ENCODE data around the gene CRISPLD2.
A peak's percentile ranks its signal among the peaks of the same experiment; 100 is the strongest.

The CRISPLD2 gene, protein sequence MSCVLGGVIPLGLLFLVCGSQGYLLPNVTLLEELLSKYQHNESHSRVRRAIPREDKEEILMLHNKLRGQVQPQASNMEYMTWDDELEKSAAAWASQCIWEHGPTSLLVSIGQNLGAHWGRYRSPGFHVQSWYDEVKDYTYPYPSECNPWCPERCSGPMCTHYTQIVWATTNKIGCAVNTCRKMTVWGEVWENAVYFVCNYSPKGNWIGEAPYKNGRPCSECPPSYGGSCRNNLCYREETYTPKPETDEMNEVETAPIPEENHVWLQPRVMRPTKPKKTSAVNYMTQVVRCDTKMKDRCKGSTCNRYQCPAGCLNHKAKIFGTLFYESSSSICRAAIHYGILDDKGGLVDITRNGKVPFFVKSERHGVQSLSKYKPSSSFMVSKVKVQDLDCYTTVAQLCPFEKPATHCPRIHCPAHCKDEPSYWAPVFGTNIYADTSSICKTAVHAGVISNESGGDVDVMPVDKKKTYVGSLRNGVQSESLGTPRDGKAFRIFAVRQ

GRCh38 chr16:84819644-84820304, at the start of gene CRISPLD2:
Gene CRISPLD2 (plus strand): TSS chr16:84819985. CDS start chr16:84838496, 18,511 bp downstream.
- peak in 1 of 2 experiments; percentile 65 for DNase-seq (ENCODE audit: low read depth in 2 of 2)

- DNase-seq (ENCODE audit: low read depth in 2 of 2) = no peak
Observed at GRCh38 chr16:84773312-84773711, 46.5 kb upstream of the CRISPLD2 start.

DNA sequence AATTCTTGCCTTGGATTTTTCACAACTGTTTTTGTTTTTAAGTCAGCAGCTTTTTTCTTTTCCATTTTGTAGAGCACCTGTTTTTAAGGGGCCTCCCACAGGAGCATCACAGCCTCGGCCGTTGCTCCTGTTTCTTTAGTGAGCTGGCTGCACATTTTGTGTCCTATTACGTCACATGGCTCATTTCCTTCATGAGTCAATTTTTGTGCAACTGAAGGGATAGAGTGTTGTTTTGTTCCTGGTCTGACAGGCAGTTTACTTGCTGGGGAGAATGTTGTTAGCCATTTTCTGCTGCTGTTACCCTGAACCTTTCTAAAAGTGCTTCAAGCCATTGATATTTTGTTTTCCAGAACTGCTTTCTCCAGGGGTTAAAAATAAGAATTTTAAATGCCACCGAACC, 45.0 kb upstream of the CRISPLD2 start:
- no peak for DNase-seq (ENCODE audit: low read depth in 2 of 2)

- DNase-seq (ENCODE audit: low read depth in 2 of 2) = no peak
Observed at GRCh38 chr16:84775262-84775810, 44.4 kb upstream of the CRISPLD2 start.

DNA sequence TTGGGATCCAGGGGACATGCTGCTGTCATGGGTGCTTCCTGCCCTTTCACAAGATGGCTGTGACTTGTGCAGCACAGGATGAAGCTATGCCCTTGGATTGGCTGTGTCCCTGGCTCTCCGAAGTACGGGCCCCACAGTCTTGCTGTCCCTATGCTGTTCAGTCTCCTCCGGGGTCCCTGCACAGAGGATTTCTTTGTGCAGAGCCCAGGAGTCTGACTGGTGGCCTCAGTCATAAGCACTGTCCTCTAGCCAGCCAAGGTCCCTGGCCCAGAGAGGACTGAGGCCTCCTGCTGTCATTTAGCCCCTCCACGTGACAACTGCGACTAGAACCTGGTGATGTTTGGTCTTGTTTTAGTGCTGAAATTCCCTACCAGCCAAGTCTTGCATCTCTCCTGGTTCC, 42.4 kb upstream of the CRISPLD2 start:
- DNase-seq (ENCODE audit: low read depth in 2 of 2) = no peak

- DNase-seq (ENCODE audit: low read depth in 2 of 2) = no peak
Observed at GRCh38 chr16:84778720-84779119, 41.1 kb upstream of the CRISPLD2 start.

- no peak for DNase-seq (ENCODE audit: low read depth in 2 of 2)
Observed at GRCh38 chr16:84780063-84780462, 39.7 kb upstream of the CRISPLD2 start.

DNA sequence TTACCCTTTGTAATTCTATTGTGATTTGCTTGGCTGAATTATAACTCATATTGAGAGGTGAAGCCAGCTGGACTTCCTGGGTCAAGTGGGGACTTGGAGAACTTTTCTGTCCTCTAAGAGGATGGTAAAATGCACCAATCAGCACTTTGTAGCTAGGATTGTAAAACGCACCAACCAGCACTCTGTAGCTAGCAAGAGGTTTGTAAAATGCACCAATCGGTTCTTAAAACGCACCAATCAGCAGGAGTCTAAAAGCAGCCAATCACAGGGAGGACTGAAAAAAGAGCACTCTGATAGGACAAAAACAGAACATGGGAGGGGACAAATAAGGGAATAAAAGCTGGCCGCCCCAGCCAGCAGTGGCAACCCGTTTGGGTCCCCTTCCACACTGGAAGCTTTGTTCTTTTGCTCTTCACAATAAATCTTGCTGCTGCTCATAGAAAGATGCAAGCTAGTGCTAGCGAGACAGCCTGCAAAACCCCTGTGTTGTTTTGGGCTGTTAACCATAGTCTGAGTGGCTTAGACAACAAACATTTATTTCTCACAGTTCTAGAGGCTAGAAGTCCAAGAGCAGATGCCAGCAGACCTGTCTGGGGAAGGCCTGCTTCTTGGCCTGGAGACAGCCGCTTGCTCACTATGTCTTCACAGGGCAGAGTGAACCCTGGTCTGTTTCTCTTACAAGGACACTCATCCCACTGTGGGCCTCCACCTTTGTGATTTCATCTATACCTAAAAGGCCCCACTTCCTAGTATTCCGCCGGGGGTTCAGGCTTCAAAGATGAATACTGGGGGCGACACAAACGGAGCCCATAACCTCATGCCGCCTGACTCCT, 39.0 kb upstream of the CRISPLD2 start:
- DNase-seq (ENCODE audit: low read depth in 2 of 2) = no peak

DNA sequence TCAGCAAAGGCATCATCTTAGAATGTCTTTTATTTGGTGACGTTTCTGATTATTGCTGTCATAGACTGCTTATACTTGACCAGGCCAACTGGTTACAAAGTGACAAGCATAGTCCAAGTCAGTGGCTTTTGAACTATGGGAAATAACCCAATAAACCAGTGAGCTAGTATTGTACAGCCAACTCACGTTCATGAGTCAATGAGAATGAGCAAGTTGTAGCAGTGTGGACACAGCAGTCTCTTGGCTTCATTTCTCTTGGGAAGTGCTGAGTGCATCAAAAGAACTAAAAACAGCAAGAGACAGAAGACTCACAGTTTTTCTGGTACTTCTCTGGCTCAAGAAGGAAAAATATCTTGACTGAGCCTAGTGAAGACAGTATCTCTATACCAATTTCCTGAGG, 36.9 kb upstream of the CRISPLD2 start:
- no peak for DNase-seq (ENCODE audit: low read depth in 2 of 2)

- peak; percentile 72 to 78 for DNase-seq (ENCODE audit: low read depth in 2 of 2)
Observed at GRCh38 chr16:84785843-84786581, 33.8 kb upstream of the CRISPLD2 start.

DNA sequence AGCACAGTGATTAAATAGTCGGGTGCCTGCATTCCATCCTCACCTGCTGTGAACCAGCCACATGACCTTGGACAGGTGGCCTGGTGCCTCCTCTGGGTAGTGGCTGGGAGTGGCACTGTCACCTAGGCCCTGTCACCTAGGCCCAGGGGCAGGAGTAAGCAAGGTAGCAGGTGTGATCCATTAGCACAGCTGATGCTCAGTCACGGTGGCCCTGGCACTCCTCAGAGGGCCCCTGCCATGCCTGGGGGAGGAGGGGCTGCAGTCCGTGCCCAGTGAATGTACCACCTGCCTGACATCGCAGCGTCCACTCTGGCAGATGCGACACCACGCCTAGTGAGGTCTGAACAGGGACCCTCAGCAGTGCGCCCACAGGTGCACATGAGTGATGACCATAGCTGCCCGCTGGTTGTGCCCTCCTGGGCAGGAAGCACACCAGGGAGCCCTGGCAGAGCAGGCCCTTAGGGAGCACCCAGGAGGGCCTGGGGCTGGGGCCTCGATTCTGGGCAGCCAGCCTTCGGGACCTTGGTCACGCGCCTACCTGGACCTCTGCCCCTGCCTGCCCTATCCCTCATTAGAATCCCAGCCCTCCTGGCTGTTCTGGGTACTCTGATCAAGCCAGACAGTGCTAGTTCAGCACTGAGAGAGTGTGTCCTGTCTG, 33.1 kb upstream of the CRISPLD2 start:
- DNase-seq (ENCODE audit: low read depth in 2 of 2) = no peak

DNA sequence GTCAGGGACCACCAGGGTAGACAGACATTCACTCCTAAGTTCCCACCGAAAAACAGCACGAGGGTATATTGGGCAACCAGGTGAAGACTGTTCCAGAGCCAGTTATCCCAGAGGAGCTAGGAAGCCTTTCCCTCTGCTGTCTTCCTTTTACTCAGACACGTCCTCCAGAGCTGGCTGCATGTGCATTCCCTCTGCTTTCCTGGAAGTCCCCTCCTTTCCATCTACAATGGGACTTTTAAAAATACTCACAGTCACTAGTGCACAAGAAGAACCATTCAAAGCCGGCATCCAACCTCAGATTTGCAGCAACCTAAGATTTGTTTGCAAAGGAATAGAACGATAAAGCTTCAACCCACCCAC, 32.5 kb upstream of the CRISPLD2 start:
- DNase-seq (ENCODE audit: low read depth in 2 of 2) = no peak

DNA sequence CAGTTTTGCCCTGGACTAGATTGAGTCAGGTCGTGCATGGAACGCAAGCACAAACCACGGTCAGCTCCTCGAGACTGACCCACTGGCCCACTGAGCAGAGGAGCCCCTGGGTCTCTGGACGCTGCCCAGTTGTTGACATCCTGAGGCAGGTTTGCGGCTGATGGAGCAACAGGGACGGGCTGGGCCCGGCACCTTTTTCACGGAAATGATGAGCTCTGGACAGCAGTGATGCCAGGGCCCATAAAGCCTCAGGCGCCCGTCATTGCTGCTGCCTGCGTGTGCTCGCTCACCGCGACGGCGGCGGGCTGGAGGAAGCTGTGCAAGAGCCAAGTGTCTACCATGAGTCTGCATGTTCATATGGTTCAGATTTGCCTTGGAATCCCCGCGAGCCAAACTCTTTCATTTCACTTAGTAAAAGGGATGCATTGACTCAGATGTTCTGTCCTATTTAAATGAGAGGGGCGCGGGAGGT, 30.8 kb upstream of the CRISPLD2 start:
- DNase-seq (ENCODE audit: low read depth in 2 of 2) = peak; percentile 71 to 76

- no peak for DNase-seq (ENCODE audit: low read depth in 2 of 2)
Observed at GRCh38 chr16:84789431-84789830, 30.4 kb upstream of the CRISPLD2 start.

- DNase-seq (ENCODE audit: low read depth in 2 of 2) = no peak
Observed at GRCh38 chr16:84790301-84790700, 29.5 kb upstream of the CRISPLD2 start.

DNA sequence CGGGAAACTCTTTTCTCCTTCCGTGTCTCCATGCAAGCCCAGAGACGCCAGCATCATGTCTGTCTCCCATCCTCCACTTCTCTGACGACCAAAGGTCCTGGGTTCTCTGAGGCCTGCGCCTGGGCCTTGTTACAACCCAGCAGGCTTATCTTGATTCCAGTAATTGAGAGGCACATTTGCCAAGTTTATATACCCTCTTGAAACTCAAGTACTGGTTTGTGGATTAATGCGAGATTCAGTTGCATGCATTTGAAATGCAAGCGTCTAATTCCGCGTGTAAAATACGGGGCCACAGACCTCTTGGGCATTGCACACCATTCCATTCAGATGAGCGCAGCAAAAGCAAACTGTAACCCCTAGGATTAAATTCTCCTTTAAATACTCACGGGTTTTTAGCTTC, 28.7 kb upstream of the CRISPLD2 start:
- peak in 1 of 2 experiments; percentile 12 for DNase-seq (ENCODE audit: low read depth in 2 of 2)

- no peak for DNase-seq (ENCODE audit: low read depth in 2 of 2)
Observed at GRCh38 chr16:84791501-84791900, 28.3 kb upstream of the CRISPLD2 start.

DNA sequence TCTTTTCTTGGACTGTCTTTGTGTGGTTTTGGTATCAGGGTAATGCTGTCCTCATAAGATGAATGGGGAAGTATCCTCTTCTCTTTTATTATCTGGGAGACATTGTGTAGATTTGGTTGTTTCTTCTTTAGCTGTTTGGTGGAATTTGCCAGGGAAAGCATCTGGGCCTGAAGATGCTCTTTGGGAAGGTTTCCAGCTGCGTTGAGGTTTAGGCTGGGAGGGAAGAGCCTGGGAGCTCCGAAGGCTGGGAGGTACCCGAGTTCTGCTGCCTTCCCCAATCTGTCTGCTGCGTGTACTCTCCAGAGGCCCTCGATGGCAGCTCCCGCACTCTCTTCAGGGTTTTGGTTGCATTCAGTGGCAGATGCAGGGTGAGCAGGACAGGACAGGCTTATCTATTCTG, 25.6 kb upstream of the CRISPLD2 start:
- DNase-seq (ENCODE audit: low read depth in 2 of 2) = no peak

DNA sequence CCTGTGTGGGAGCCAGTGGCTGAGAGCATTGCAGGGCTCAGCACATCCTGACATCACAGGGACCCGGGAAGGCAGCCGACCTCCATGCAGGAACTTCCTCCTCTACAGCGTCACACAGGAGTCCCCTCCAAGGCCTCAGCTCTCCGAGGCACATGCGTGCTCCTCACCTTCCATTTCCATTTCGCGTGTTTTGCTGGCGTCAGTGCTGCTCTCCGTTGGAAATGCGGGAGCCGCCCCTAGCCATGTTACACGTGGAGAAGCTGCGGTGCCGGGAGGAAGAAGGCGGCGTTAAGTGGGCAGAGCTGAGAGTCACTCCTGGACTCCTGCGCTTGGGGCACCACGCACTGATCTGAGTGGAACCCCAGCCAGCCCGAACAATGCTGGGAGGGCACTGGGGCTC, 25.2 kb upstream of the CRISPLD2 start:
- DNase-seq (ENCODE audit: low read depth in 2 of 2) = no peak

- DNase-seq (ENCODE audit: low read depth in 2 of 2) = peak; percentile 66
Observed at GRCh38 chr16:84795329-84796053, 24.3 kb upstream of the CRISPLD2 start.

Data from fibroblast of skin of left biceps (primary cell).